ENCODE data around the gene GPR132. TPM values are rescaled to one million over a fixed set of nuclear protein-coding genes. Genes with fewer than 3 reads are reported as not detected.
A peak's percentile ranks its signal among the peaks of the same experiment; 100 is the strongest.

GPR132 gene
- total RNA-seq, 2 donors from 2014 or later: 0.27 to 3.3 TPM

- Histone ChIP-seq H3K36me3 (ENCODE audit: control insufficient read depth, insufficient read depth, low read length) (no peaks in the 10 kb centered on the region), H3K9me3 (ENCODE audit: control insufficient read depth, low read length) (no peaks in the 10 kb centered on the region), H3K4me3 (ENCODE audit: low read length) (peak overlapping the region; percentile 77), H3K27ac (ENCODE audit: low read depth, low read length) (no peak overlapping the region), H3K27me3 (ENCODE audit: control insufficient read depth, insufficient read depth, low read length, poor library complexity, severe bottlenecking) (peaks cover 22% of the 10 kb centered on the region), H3K4me1 (ENCODE audit: control insufficient read depth, insufficient read depth, low read length) (peaks cover 4% of the 10 kb centered on the region), H3K9ac (ENCODE audit: extremely low read depth, low read length, poor library complexity, severe bottlenecking) (peak overlapping the region; percentile 30)
- H3K4me3 Mint-ChIP-seq: peak overlapping the region; percentile 50
- TF ChIP-seq CTCF (conservative IDR thresholded peaks at IDR 0.05): peak; percentile 85
- 2 to 3% methylated on average over 34 to 76 of the region's 76 CpGs for WGBS, 2 experiments (ENCODE audit: insufficient coverage in 1 of 2, insufficient read length in 1 of 2)
- peaks cover under 1% of the 10 kb centered on the region for H3K9me3 Mint-ChIP-seq
- H3K36me3 Mint-ChIP-seq (ENCODE audit: low read depth): no peaks in the 10 kb centered on the region
- peak; percentile 97 for DNase-seq
- peaks cover 39% of the 10 kb centered on the region for H3K27me3 Mint-ChIP-seq (ENCODE audit: insufficient read depth)
- H3K27ac Mint-ChIP-seq: no peak overlapping the region
- peaks cover 11% of the 10 kb centered on the region for H3K4me1 Mint-ChIP-seq
Measured at GRCh38 chr14:105093431-105094192, 28.4 kb upstream of the GPR132 start.

- peaks cover 14% of the 10 kb centered on the region for H3K4me1 Mint-ChIP-seq
- 6% methylated on average over 45 of the region's 46 CpGs; no CpG with 5 or more reads in 1 of the 2 experiments for WGBS, 2 experiments (ENCODE audit: insufficient coverage in 1 of 2, insufficient read length in 1 of 2)
- no peak for TF ChIP-seq CTCF (conservative IDR thresholded peaks at IDR 0.05)
- Histone ChIP-seq H3K27ac (ENCODE audit: low read depth, low read length) (no peak overlapping the region), H3K4me3 (ENCODE audit: low read length) (no peak overlapping the region), H3K9ac (ENCODE audit: extremely low read depth, low read length, poor library complexity, severe bottlenecking) (no peak overlapping the region), H3K4me1 (ENCODE audit: control insufficient read depth, insufficient read depth, low read length) (peaks cover 5% of the 10 kb centered on the region), H3K27me3 (ENCODE audit: control insufficient read depth, insufficient read depth, low read length, poor library complexity, severe bottlenecking) (peaks cover 28% of the 10 kb centered on the region), H3K36me3 (ENCODE audit: control insufficient read depth, insufficient read depth, low read length) (no peaks in the 10 kb centered on the region), H3K9me3 (ENCODE audit: control insufficient read depth, low read length) (no peaks in the 10 kb centered on the region)
- H3K36me3 Mint-ChIP-seq (ENCODE audit: low read depth): no peaks in the 10 kb centered on the region
- H3K9me3 Mint-ChIP-seq: no peaks in the 10 kb centered on the region
- no peak overlapping the region for H3K27ac Mint-ChIP-seq
- peak overlapping the region; percentile 67 for H3K4me3 Mint-ChIP-seq
- DNase-seq: peak; percentile 68
- H3K27me3 Mint-ChIP-seq (ENCODE audit: insufficient read depth): peaks cover 39% of the 10 kb centered on the region
Measured at GRCh38 chr14:105093038-105093430, 27.8 kb upstream of the GPR132 start.

GRCh38 chr14:105092171-105093037, 27.2 kb upstream of the GPR132 start:
- Histone ChIP-seq H3K36me3 (ENCODE audit: control insufficient read depth, insufficient read depth, low read length) (no peaks in the 10 kb centered on the region), H3K4me1 (ENCODE audit: control insufficient read depth, insufficient read depth, low read length) (peaks cover 10% of the 10 kb centered on the region), H3K9me3 (ENCODE audit: control insufficient read depth, low read length) (no peaks in the 10 kb centered on the region), H3K4me3 (ENCODE audit: low read length) (no peak overlapping the region), H3K27ac (ENCODE audit: low read depth, low read length) (no peak overlapping the region), H3K27me3 (ENCODE audit: control insufficient read depth, insufficient read depth, low read length, poor library complexity, severe bottlenecking) (peaks cover 32% of the 10 kb centered on the region), H3K9ac (ENCODE audit: extremely low read depth, low read length, poor library complexity, severe bottlenecking) (no peak overlapping the region)
- H3K9me3 Mint-ChIP-seq: no peaks in the 10 kb centered on the region
- peak overlapping the region; percentile 67 for H3K4me3 Mint-ChIP-seq
- H3K27me3 Mint-ChIP-seq (ENCODE audit: insufficient read depth): peaks cover 43% of the 10 kb centered on the region
- WGBS, 2 experiments (ENCODE audit: insufficient coverage in 1 of 2, insufficient read length in 1 of 2): 61 to 72% methylated on average over 15 to 25 of the region's 25 CpGs
- no peak overlapping the region for H3K27ac Mint-ChIP-seq
- no peak for TF ChIP-seq CTCF (conservative IDR thresholded peaks at IDR 0.05)
- H3K36me3 Mint-ChIP-seq (ENCODE audit: low read depth): no peaks in the 10 kb centered on the region
- peaks cover 16% of the 10 kb centered on the region for H3K4me1 Mint-ChIP-seq
- peak; percentile 71 for DNase-seq
